ENCODE data around the gene TAF1B.

The TAF1B gene

GRCh38 chr2:9972621-9973479 is 129.6 kb downstream of the TAF1B start:
- DNase-seq (ENCODE audit: low read depth), result no peak
- no peak for TF ChIP-seq CTCF (IDR thresholded peaks at IDR 0.05; ENCODE audit: insufficient read depth, low read depth, low read length, missing control alignments)
- H3K4me3 ChIP-seq (ENCODE audit: low read depth, low read length), result no peak overlapping the region

- DNase-seq (ENCODE audit: low read depth), result no peak
- TF ChIP-seq CTCF (IDR thresholded peaks at IDR 0.05; ENCODE audit: insufficient read depth, low read depth, low read length, missing control alignments), result no peak
- H3K4me3 ChIP-seq (ENCODE audit: low read depth, low read length), result no peak overlapping the region
Observed at GRCh38 chr2:9973690-9974089, 130.4 kb downstream of the TAF1B start.

DNA sequence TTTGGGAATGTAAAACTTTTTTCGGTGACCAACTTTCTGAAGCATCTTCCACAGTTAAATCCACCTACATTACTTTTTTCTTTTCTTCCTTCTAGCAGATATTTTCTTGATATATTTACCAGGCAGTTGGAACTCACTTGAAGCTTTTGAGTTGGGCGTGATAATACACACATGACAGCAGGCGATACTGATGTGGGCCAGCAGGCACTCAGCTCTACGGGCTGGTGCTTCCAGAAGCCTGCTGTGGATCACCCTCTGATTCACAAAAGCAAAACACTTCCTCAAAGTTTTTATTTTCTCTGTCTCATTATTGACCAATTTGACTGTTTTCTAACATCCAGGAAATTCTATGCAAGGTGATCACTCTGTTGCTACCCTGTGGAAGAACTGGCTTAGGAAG is 131.1 kb downstream of the TAF1B start:
- no peak overlapping the region for H3K4me3 ChIP-seq (ENCODE audit: low read depth, low read length)

GRCh38 chr2:9975328-9975727 is 132.1 kb downstream of the TAF1B start:
- no peak overlapping the region for H3K4me3 ChIP-seq (ENCODE audit: low read depth, low read length)
- DNase-seq (ENCODE audit: low read depth), result no peak
- TF ChIP-seq CTCF (IDR thresholded peaks at IDR 0.05; ENCODE audit: insufficient read depth, low read depth, low read length, missing control alignments), result no peak

More for the DNA sequence above, 131.1 kb downstream of the TAF1B start:
- no peak for TF ChIP-seq CTCF (IDR thresholded peaks at IDR 0.05; ENCODE audit: insufficient read depth, low read depth, low read length, missing control alignments)
- DNase-seq (ENCODE audit: low read depth), result no peak

- DNase-seq (ENCODE audit: low read depth), result no peak
- H3K4me3 ChIP-seq (ENCODE audit: low read depth, low read length), result no peak overlapping the region
- TF ChIP-seq CTCF (IDR thresholded peaks at IDR 0.05; ENCODE audit: insufficient read depth, low read depth, low read length, missing control alignments), result no peak
Observed at GRCh38 chr2:9975805-9976447, 132.7 kb downstream of the TAF1B start.

DNA sequence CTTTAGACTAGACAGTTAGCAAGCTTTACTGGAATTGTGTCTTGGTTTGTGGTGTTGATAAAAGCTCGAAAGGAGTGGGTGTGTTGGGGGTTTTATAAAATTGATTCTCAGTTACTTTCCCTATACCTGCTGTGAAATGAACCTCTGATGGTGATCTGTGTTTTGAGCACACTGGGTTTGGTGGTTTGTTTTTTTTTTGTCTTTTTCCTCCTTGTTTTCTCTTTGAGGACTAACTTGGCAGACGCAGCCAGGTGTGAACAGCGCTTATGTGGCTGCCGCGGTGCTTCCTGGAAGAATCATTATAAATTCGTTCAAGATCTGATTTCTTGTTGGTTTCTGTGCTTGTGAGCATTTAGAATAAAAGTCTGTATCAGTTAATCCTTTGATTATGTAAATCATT is 136.7 kb downstream of the TAF1B start:
- no peak for TF ChIP-seq CTCF (IDR thresholded peaks at IDR 0.05; ENCODE audit: insufficient read depth, low read depth, low read length, missing control alignments)
- no peak for DNase-seq (ENCODE audit: low read depth)
- H3K4me3 ChIP-seq (ENCODE audit: low read depth, low read length), result no peak overlapping the region

Data from GM12865 (cell line).